Neural cell (in vitro differentiated cells): ENCODE data around the gene KCNH2. TPM values are rescaled to one million over a fixed set of nuclear protein-coding genes. Genes with fewer than 3 reads are reported as not detected.

Experiments used
- H2AFZ ChIP-seq: fragments of 200-600, 300-800 bp; sonication (generic), shearing (Covaris generic); 2 replicates; pipeline ENCODE4 v1.6.0; 2014; ENCODE audit warnings: low read depth, mild to moderate bottlenecking, antibody characterized with exemption, low read length, moderate library complexity
- H3F3A ChIP-seq: fragments of 200-600 bp; shearing (Covaris generic); 2 replicates; pipeline ENCODE4 v1.6.1; 2016; ENCODE audit warnings: mild to moderate bottlenecking, moderate library complexity, mixed read lengths, antibody characterized with exemption, low read length; ENCODE audit not compliant: insufficient read depth, poor library complexity, severe bottlenecking
- H3K27ac ChIP-seq: fragments of 200-600, 300-800 bp; sonication (generic), shearing (Covaris generic); 2 replicates; pipeline ENCODE4 v1.5.1; 2014; ENCODE audit warnings: mild to moderate bottlenecking, low read length, moderate library complexity
- H3K27me3 ChIP-seq: fragments of 300-800, 200-600 bp; sonication (generic), shearing (Covaris generic); 2 replicates; pipeline ENCODE4 v1.6.0; 2014; ENCODE audit warnings: mild to moderate bottlenecking, low read depth, low read length, moderate library complexity; ENCODE audit not compliant: insufficient read depth
- H3K36me3 ChIP-seq: fragments of 300-800, 200-600 bp; sonication (generic), shearing (Covaris generic); 2 replicates; pipeline ENCODE4 v1.5.1; 2014; ENCODE audit warnings: mild to moderate bottlenecking, antibody characterized with exemption, low read length, moderate library complexity; ENCODE audit not compliant: insufficient read depth
- H3K4me2 ChIP-seq: fragments of 300-800, 200-600 bp; sonication (generic), shearing (Covaris generic); 2 replicates; pipeline ENCODE4 v1.6.0; 2014; ENCODE audit warnings: mild to moderate bottlenecking, low read length
- H3K4me3 ChIP-seq: fragments of 300-800, 200-600 bp; sonication (generic), shearing (Covaris generic); 2 replicates; pipeline ENCODE4 v1.5.1; 2014; ENCODE audit warnings: mild to moderate bottlenecking, low read length, moderate library complexity
- H3K79me2 ChIP-seq: fragments of 200-600 bp; shearing (Covaris generic); replicated peaks from 2 replicates; pipeline ENCODE4 v1.6.0; 2014; ENCODE audit warnings: mild to moderate bottlenecking, low read length, moderate library complexity; ENCODE audit not compliant: insufficient read depth
- H3K9ac ChIP-seq: fragments of 300-800, 200-600 bp; sonication (generic), shearing (Covaris generic); 2 replicates; pipeline ENCODE4 v1.6.1; 2016; ENCODE audit warnings: mild to moderate bottlenecking, low read length, mixed read lengths
- H3K9me2 ChIP-seq: fragments of 200-600 bp; shearing (Covaris generic); 2 replicates; pipeline ENCODE4 v1.6.1; 2016; ENCODE audit warnings: mild to moderate bottlenecking, low read length, mixed read lengths; ENCODE audit not compliant: insufficient read depth
- H3K9me3 ChIP-seq: fragments of 200-600, 300-800 bp; sonication (generic), shearing (Covaris generic); 2 replicates; pipeline ENCODE4 v1.6.1; 2016; ENCODE audit warnings: mild to moderate bottlenecking, mixed run types, low read length, moderate library complexity, mixed read lengths
- H4K20me1 ChIP-seq: fragments of 200-600 bp; shearing (Covaris generic); 2 replicates; pipeline ENCODE4 v1.6.1; 2016; ENCODE audit warnings: mild to moderate bottlenecking, mixed run types; ENCODE audit not compliant: insufficient read depth
- EP300 ChIP-seq: fragments of 450-650 bp; conservative IDR thresholded peaks from 2 replicates; pipeline ENCODE4 v1.6.1; 2014; ENCODE audit warnings: antibody characterized with exemption, mild to moderate bottlenecking, moderate library complexity; ENCODE audit not compliant: poor library complexity, severe bottlenecking
- EZH2 ChIP-seq: fragments of 200-600, 300-800 bp; shearing (Covaris generic), sonication (generic); IDR thresholded peaks from 2 replicates; pipeline ENCODE4 v1.6.1; 2014; ENCODE audit warnings: antibody characterized with exemption, low read length, borderline replicate concordance, mild to moderate bottlenecking; ENCODE audit not compliant: insufficient read depth, poor library complexity, severe bottlenecking
- MXI1 ChIP-seq: fragments of 450-650 bp; conservative IDR thresholded peaks from 2 replicates; pipeline ENCODE4 v1.6.1; 2014; ENCODE audit warnings: antibody characterized with exemption, mild to moderate bottlenecking; ENCODE audit not compliant: poor library complexity, severe bottlenecking
- POLR2AphosphoS5 ChIP-seq: IDR thresholded peaks from 2 replicates; pipeline ENCODE4 v1.6.1; 2012
- RAD21 ChIP-seq: fragments of 450-650 bp; conservative IDR thresholded peaks from 2 replicates; pipeline ENCODE4 v1.6.1; 2014; ENCODE audit warnings: antibody characterized with exemption, mild to moderate bottlenecking, moderate library complexity
- SMC3 ChIP-seq: fragments of 450-650 bp; conservative IDR thresholded peaks from 2 replicates; pipeline ENCODE4 v1.6.1; 2014; ENCODE audit warnings: antibody characterized with exemption, mild to moderate bottlenecking, moderate library complexity; ENCODE audit not compliant: poor library complexity
- TAF1 ChIP-seq: IDR thresholded peaks from 2 replicates; pipeline ENCODE4 v1.6.1; 2012; ENCODE audit warnings: low read depth
- polyA plus RNA-seq: library from polyadenylated mRNA; depleted of rRNA; stranded (reverse); fragments of >200 nt; gene quantifications from 2 replicates; pipeline ENCODE4 v1.2.3, GENCODE V29; 2014
- TF ChIP-seq, protein P1 (sequence below): fragments of 450-650 bp; IDR thresholded peaks from 2 replicates; pipeline ENCODE4 v1.5.1; 2014; ENCODE audit warnings: antibody characterized with exemption, mild to moderate bottlenecking, moderate library complexity; ENCODE audit not compliant: poor library complexity, severe bottlenecking
- TF ChIP-seq, protein P2 (sequence below): IDR thresholded peaks from 2 replicates; pipeline ENCODE4 v1.6.1; 2012; ENCODE audit warnings: borderline replicate concordance

KCNH2 gene
- polyA plus RNA-seq, 1 donor from 2014 or later: 24.4 TPM

DNA sequence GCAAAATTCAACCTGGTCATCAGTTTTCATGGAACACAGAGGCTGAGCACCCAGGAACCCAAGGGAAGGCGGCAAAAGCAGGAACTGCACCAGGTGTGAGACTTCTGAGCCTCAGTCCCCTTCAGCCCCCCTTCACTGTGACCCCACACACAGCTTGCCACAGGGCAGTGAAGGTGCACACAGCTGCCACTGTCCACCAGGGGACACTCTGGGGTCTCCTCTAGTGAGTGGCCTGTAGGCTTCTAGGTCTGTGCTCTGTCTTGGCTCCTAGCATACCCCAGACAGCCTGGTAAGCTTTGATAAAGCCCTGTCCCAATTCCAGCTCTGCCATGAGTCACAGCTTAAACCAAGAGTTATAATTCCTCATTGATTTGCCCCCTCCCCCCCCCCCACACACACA is 12.1 kb downstream of the KCNH2 start:
- H3K27me3 ChIP-seq: no peaks in the 10 kb centered on the region
- no peak overlapping the region for H3K27ac ChIP-seq
- H3F3A ChIP-seq: no peaks in the 10 kb centered on the region
- H4K20me1 ChIP-seq: no peaks in the 10 kb centered on the region
- H3K9me3 ChIP-seq: no peaks in the 10 kb centered on the region
- no peak overlapping the region for H2AFZ ChIP-seq
- no peak for TF ChIP-seq MXI1
- no peak for TF ChIP-seq SMC3
- TF ChIP-seq EZH2: no peak
- no peak for TF ChIP-seq TAF1
- TF ChIP-seq, protein P1, sequence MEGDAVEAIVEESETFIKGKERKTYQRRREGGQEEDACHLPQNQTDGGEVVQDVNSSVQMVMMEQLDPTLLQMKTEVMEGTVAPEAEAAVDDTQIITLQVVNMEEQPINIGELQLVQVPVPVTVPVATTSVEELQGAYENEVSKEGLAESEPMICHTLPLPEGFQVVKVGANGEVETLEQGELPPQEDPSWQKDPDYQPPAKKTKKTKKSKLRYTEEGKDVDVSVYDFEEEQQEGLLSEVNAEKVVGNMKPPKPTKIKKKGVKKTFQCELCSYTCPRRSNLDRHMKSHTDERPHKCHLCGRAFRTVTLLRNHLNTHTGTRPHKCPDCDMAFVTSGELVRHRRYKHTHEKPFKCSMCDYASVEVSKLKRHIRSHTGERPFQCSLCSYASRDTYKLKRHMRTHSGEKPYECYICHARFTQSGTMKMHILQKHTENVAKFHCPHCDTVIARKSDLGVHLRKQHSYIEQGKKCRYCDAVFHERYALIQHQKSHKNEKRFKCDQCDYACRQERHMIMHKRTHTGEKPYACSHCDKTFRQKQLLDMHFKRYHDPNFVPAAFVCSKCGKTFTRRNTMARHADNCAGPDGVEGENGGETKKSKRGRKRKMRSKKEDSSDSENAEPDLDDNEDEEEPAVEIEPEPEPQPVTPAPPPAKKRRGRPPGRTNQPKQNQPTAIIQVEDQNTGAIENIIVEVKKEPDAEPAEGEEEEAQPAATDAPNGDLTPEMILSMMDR: no peak
- TF ChIP-seq RAD21: no peak
- no peak for TF ChIP-seq POLR2AphosphoS5
- TF ChIP-seq, protein P2, sequence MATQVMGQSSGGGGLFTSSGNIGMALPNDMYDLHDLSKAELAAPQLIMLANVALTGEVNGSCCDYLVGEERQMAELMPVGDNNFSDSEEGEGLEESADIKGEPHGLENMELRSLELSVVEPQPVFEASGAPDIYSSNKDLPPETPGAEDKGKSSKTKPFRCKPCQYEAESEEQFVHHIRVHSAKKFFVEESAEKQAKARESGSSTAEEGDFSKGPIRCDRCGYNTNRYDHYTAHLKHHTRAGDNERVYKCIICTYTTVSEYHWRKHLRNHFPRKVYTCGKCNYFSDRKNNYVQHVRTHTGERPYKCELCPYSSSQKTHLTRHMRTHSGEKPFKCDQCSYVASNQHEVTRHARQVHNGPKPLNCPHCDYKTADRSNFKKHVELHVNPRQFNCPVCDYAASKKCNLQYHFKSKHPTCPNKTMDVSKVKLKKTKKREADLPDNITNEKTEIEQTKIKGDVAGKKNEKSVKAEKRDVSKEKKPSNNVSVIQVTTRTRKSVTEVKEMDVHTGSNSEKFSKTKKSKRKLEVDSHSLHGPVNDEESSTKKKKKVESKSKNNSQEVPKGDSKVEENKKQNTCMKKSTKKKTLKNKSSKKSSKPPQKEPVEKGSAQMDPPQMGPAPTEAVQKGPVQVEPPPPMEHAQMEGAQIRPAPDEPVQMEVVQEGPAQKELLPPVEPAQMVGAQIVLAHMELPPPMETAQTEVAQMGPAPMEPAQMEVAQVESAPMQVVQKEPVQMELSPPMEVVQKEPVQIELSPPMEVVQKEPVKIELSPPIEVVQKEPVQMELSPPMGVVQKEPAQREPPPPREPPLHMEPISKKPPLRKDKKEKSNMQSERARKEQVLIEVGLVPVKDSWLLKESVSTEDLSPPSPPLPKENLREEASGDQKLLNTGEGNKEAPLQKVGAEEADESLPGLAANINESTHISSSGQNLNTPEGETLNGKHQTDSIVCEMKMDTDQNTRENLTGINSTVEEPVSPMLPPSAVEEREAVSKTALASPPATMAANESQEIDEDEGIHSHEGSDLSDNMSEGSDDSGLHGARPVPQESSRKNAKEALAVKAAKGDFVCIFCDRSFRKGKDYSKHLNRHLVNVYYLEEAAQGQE: no peak
- no peak for TF ChIP-seq EP300
- no peaks in the 10 kb centered on the region for H3K9me2 ChIP-seq
- H3K4me2 ChIP-seq: no peak overlapping the region
- H3K79me2 ChIP-seq: peaks cover 8% of the 10 kb centered on the region
- H3K9ac ChIP-seq: no peak overlapping the region
- no peak overlapping the region for H3K4me3 ChIP-seq
- H3K36me3 ChIP-seq: no peaks in the 10 kb centered on the region

GRCh38 chr7:150965273-150965830 is 12.8 kb downstream of the KCNH2 start:
- no peak for TF ChIP-seq POLR2AphosphoS5
- TF ChIP-seq RAD21: no peak
- TF ChIP-seq, protein P2: no peak
- no peak for TF ChIP-seq EP300
- no peak for TF ChIP-seq EZH2
- no peak for TF ChIP-seq TAF1
- TF ChIP-seq MXI1: no peak
- TF ChIP-seq SMC3: no peak
- TF ChIP-seq, protein P1: no peak

More at GRCh38 chr7:150965273-150965830, 12.8 kb downstream of the KCNH2 start:
- H3K9me2 ChIP-seq: no peaks in the 10 kb centered on the region
- H3K79me2 ChIP-seq: peaks cover 3% of the 10 kb centered on the region
- H2AFZ ChIP-seq: no peak overlapping the region
- no peaks in the 10 kb centered on the region for H3K27me3 ChIP-seq
- no peaks in the 10 kb centered on the region for H3K36me3 ChIP-seq
- H3K27ac ChIP-seq: no peak overlapping the region
- H4K20me1 ChIP-seq: no peaks in the 10 kb centered on the region
- no peak overlapping the region for H3K9ac ChIP-seq
- H3K4me3 ChIP-seq: no peak overlapping the region
- H3K4me2 ChIP-seq: no peak overlapping the region
- H3F3A ChIP-seq: no peaks in the 10 kb centered on the region
- H3K9me3 ChIP-seq: no peaks in the 10 kb centered on the region
